ENCODE results near the gene LHFPL3. TPM values are rescaled to one million over a fixed set of nuclear protein-coding genes. Genes with fewer than 3 reads are reported as not detected.
"Not testable (repeated sequence)": the region's sequence is repeated elsewhere in the genome, so short reads cannot be mapped to it uniquely, and the experiment has no call there.

Gene LHFPL3
- total RNA-seq, result not detected

- Histone ChIP-seq H3K9ac (ENCODE audit: low read depth in 1 of 3, low read length in 3 of 3) (no peak within 1 kb of the TSS), H3K4me3 (ENCODE audit: low read length in 3 of 3) (no peak within 1 kb of the TSS), H3K4me1 (ENCODE audit: control insufficient read depth in 3 of 3, insufficient read depth in 3 of 3, low read length in 3 of 3) (no peaks in the 10 kb centered on the region)
Measured at GRCh38 chr7:104328296-104328969, at the start of gene LHFPL3. Gene LHFPL3, plus strand, starts transcription at chr7:104328603.

GRCh38 chr7:104281685-104282084 is 46.7 kb upstream of the LHFPL3 start:
- not testable (repeated sequence) for H3K4me1 ChIP-seq (ENCODE audit: control insufficient read depth in 3 of 3, insufficient read depth in 3 of 3, low read length in 3 of 3); H3K27ac ChIP-seq (ENCODE audit: low read depth, low read length); H3K9ac ChIP-seq (ENCODE audit: low read depth in 1 of 3, low read length in 3 of 3); H3K9me3 ChIP-seq (ENCODE audit: control insufficient read depth in 3 of 3, low read length in 3 of 3); H3K4me3 ChIP-seq (ENCODE audit: low read length in 3 of 3); H3K27me3 ChIP-seq (ENCODE audit: control insufficient read depth in 3 of 3, insufficient read depth in 3 of 3, low read length in 3 of 3); H3K36me3 ChIP-seq (ENCODE audit: control insufficient read depth in 3 of 3, insufficient read depth in 3 of 3, low read length in 3 of 3)

More at GRCh38 chr7:104328296-104328969, at the start of gene LHFPL3:
- no peak within 1 kb of the TSS for H3K27ac ChIP-seq (ENCODE audit: low read depth, low read length)
- no peaks in the 10 kb centered on the region for H3K36me3 ChIP-seq (ENCODE audit: control insufficient read depth in 3 of 3, insufficient read depth in 3 of 3, low read length in 3 of 3)
- H3K27me3 ChIP-seq (ENCODE audit: control insufficient read depth in 3 of 3, insufficient read depth in 3 of 3, low read length in 3 of 3), result peaks cover 24 to 35% (median 30%) of the 10 kb centered on the region in 3 donors
- H3K9me3 ChIP-seq (ENCODE audit: control insufficient read depth in 3 of 3, low read length in 3 of 3), result peaks cover 0 to 1% (median 0%) of the 10 kb centered on the region in 3 donors

- Histone ChIP-seq H3K4me1 (ENCODE audit: control insufficient read depth in 3 of 3, insufficient read depth in 3 of 3, low read length in 3 of 3) (no peaks in the 10 kb centered on the region), H3K4me3 (ENCODE audit: low read length in 3 of 3) (no peak overlapping the region), H3K9me3 (ENCODE audit: control insufficient read depth in 3 of 3, low read length in 3 of 3) (peaks cover 0 to 3% (median 0%) of the 10 kb centered on the region in 3 donors), H3K36me3 (ENCODE audit: control insufficient read depth in 3 of 3, insufficient read depth in 3 of 3, low read length in 3 of 3) (no peaks in the 10 kb centered on the region), H3K27me3 (ENCODE audit: control insufficient read depth in 3 of 3, insufficient read depth in 3 of 3, low read length in 3 of 3) (no peaks in the 10 kb centered on the region), H3K9ac (ENCODE audit: low read depth in 1 of 3, low read length in 3 of 3) (no peak overlapping the region), H3K27ac (ENCODE audit: low read depth, low read length) (no peak overlapping the region)
Measured at GRCh38 chr7:104286839-104287238, 41.6 kb upstream of the LHFPL3 start.

GRCh38 chr7:104288137-104288536 is 40.3 kb upstream of the LHFPL3 start:
- Histone ChIP-seq H3K27ac (ENCODE audit: low read depth, low read length) (no peak overlapping the region), H3K4me3 (ENCODE audit: low read length in 3 of 3) (no peak overlapping the region), H3K27me3 (ENCODE audit: control insufficient read depth in 3 of 3, insufficient read depth in 3 of 3, low read length in 3 of 3) (no peaks in the 10 kb centered on the region)

GRCh38 chr7:104294291-104294690 is 34.1 kb upstream of the LHFPL3 start:
- Histone ChIP-seq H3K27me3 (ENCODE audit: control insufficient read depth in 3 of 3, insufficient read depth in 3 of 3, low read length in 3 of 3) (no peaks in the 10 kb centered on the region), H3K4me1 (ENCODE audit: control insufficient read depth in 3 of 3, insufficient read depth in 3 of 3, low read length in 3 of 3) (no peaks in the 10 kb centered on the region), H3K4me3 (ENCODE audit: low read length in 3 of 3) (no peak overlapping the region), H3K9ac (ENCODE audit: low read depth in 1 of 3, low read length in 3 of 3) (no peak overlapping the region), H3K9me3 (ENCODE audit: control insufficient read depth in 3 of 3, low read length in 3 of 3) (peaks cover 0 to 3% (median 0%) of the 10 kb centered on the region in 3 donors), H3K36me3 (ENCODE audit: control insufficient read depth in 3 of 3, insufficient read depth in 3 of 3, low read length in 3 of 3) (no peaks in the 10 kb centered on the region), H3K27ac (ENCODE audit: low read depth, low read length) (no peak overlapping the region)

More at GRCh38 chr7:104288137-104288536, 40.3 kb upstream of the LHFPL3 start:
- Histone ChIP-seq H3K4me1 (ENCODE audit: control insufficient read depth in 3 of 3, insufficient read depth in 3 of 3, low read length in 3 of 3) (no peaks in the 10 kb centered on the region), H3K36me3 (ENCODE audit: control insufficient read depth in 3 of 3, insufficient read depth in 3 of 3, low read length in 3 of 3) (no peaks in the 10 kb centered on the region), H3K9ac (ENCODE audit: low read depth in 1 of 3, low read length in 3 of 3) (no peak overlapping the region), H3K9me3 (ENCODE audit: control insufficient read depth in 3 of 3, low read length in 3 of 3) (peaks cover 0 to 3% (median 0%) of the 10 kb centered on the region in 3 donors)

GRCh38 chr7:104296266-104296665 is 32.1 kb upstream of the LHFPL3 start:
- no peaks in the 10 kb centered on the region for H3K36me3 ChIP-seq (ENCODE audit: control insufficient read depth in 3 of 3, insufficient read depth in 3 of 3, low read length in 3 of 3)
- no peaks in the 10 kb centered on the region for H3K27me3 ChIP-seq (ENCODE audit: control insufficient read depth in 3 of 3, insufficient read depth in 3 of 3, low read length in 3 of 3)
- H3K9me3 ChIP-seq (ENCODE audit: control insufficient read depth in 3 of 3, low read length in 3 of 3), result peaks cover 0 to 3% (median 0%) of the 10 kb centered on the region in 3 donors
- no peaks in the 10 kb centered on the region for H3K4me1 ChIP-seq (ENCODE audit: control insufficient read depth in 3 of 3, insufficient read depth in 3 of 3, low read length in 3 of 3)
- H3K27ac ChIP-seq (ENCODE audit: low read depth, low read length), result no peak overlapping the region
- H3K9ac ChIP-seq (ENCODE audit: low read depth in 1 of 3, low read length in 3 of 3), result no peak overlapping the region
- no peak overlapping the region for H3K4me3 ChIP-seq (ENCODE audit: low read length in 3 of 3)

GRCh38 chr7:104296900-104297299 is 31.5 kb upstream of the LHFPL3 start:
- Histone ChIP-seq H3K9me3 (ENCODE audit: control insufficient read depth in 3 of 3, low read length in 3 of 3) (no peaks in the 10 kb centered on the region), H3K4me1 (ENCODE audit: control insufficient read depth in 3 of 3, insufficient read depth in 3 of 3, low read length in 3 of 3) (no peaks in the 10 kb centered on the region), H3K9ac (ENCODE audit: low read depth in 1 of 3, low read length in 3 of 3) (no peak overlapping the region), H3K4me3 (ENCODE audit: low read length in 3 of 3) (no peak overlapping the region), H3K27ac (ENCODE audit: low read depth, low read length) (no peak overlapping the region), H3K36me3 (ENCODE audit: control insufficient read depth in 3 of 3, insufficient read depth in 3 of 3, low read length in 3 of 3) (no peaks in the 10 kb centered on the region), H3K27me3 (ENCODE audit: control insufficient read depth in 3 of 3, insufficient read depth in 3 of 3, low read length in 3 of 3) (no peaks in the 10 kb centered on the region)

- no peak overlapping the region for H3K9ac ChIP-seq (ENCODE audit: low read depth in 1 of 3, low read length in 3 of 3)
- H3K4me3 ChIP-seq (ENCODE audit: low read length in 3 of 3), result no peak overlapping the region
- H3K27me3 ChIP-seq (ENCODE audit: control insufficient read depth in 3 of 3, insufficient read depth in 3 of 3, low read length in 3 of 3), result no peaks in the 10 kb centered on the region
- H3K36me3 ChIP-seq (ENCODE audit: control insufficient read depth in 3 of 3, insufficient read depth in 3 of 3, low read length in 3 of 3), result no peaks in the 10 kb centered on the region
- H3K9me3 ChIP-seq (ENCODE audit: control insufficient read depth in 3 of 3, low read length in 3 of 3), result no peaks in the 10 kb centered on the region
- no peak overlapping the region for H3K27ac ChIP-seq (ENCODE audit: low read depth, low read length)
- no peaks in the 10 kb centered on the region for H3K4me1 ChIP-seq (ENCODE audit: control insufficient read depth in 3 of 3, insufficient read depth in 3 of 3, low read length in 3 of 3)
Measured at GRCh38 chr7:104299323-104299722, 29.1 kb upstream of the LHFPL3 start.

GRCh38 chr7:104299777-104300176 is 28.6 kb upstream of the LHFPL3 start:
- no peak overlapping the region for H3K27ac ChIP-seq (ENCODE audit: low read depth, low read length)
- no peaks in the 10 kb centered on the region for H3K27me3 ChIP-seq (ENCODE audit: control insufficient read depth in 3 of 3, insufficient read depth in 3 of 3, low read length in 3 of 3)
- H3K9ac ChIP-seq (ENCODE audit: low read depth in 1 of 3, low read length in 3 of 3), result no peak overlapping the region
- no peaks in the 10 kb centered on the region for H3K4me1 ChIP-seq (ENCODE audit: control insufficient read depth in 3 of 3, insufficient read depth in 3 of 3, low read length in 3 of 3)
- H3K4me3 ChIP-seq (ENCODE audit: low read length in 3 of 3), result no peak overlapping the region
- H3K9me3 ChIP-seq (ENCODE audit: control insufficient read depth in 3 of 3, low read length in 3 of 3), result no peaks in the 10 kb centered on the region
- no peaks in the 10 kb centered on the region for H3K36me3 ChIP-seq (ENCODE audit: control insufficient read depth in 3 of 3, insufficient read depth in 3 of 3, low read length in 3 of 3)

- Histone ChIP-seq H3K4me1 (ENCODE audit: control insufficient read depth in 3 of 3, insufficient read depth in 3 of 3, low read length in 3 of 3) (no peaks in the 10 kb centered on the region), H3K9me3 (ENCODE audit: control insufficient read depth in 3 of 3, low read length in 3 of 3) (no peaks in the 10 kb centered on the region), H3K9ac (ENCODE audit: low read depth in 1 of 3, low read length in 3 of 3) (no peak overlapping the region), H3K27me3 (ENCODE audit: control insufficient read depth in 3 of 3, insufficient read depth in 3 of 3, low read length in 3 of 3) (no peaks in the 10 kb centered on the region), H3K36me3 (ENCODE audit: control insufficient read depth in 3 of 3, insufficient read depth in 3 of 3, low read length in 3 of 3) (no peaks in the 10 kb centered on the region), H3K4me3 (ENCODE audit: low read length in 3 of 3) (no peak overlapping the region), H3K27ac (ENCODE audit: low read depth, low read length) (no peak overlapping the region)
Measured at GRCh38 chr7:104306793-104307192, 21.6 kb upstream of the LHFPL3 start.

Measured in skeletal muscle tissue (tissue), 4 donors.